SK-N-SH (cell line): ENCODE data around the gene CDHR3. TPM values are rescaled to one million over a fixed set of nuclear protein-coding genes. Genes with fewer than 3 reads are reported as not detected.

Source experiments
- CTCF ChIA-PET: fragments of 300-600, 350-600 bp; formaldehyde crosslinking; extraction: SDS; loops from one replicate; lab custom pipeline; 2021; lab: Yijun Ruan, JAX
- POLR2A ChIA-PET: fragments of 350-600 bp; sonication (Branson Sonifier 250); formaldehyde crosslinking; extraction: SDS; loops from one replicate; lab custom pipeline; 2020; ENCODE audit warnings: antibody characterized with exemption, inconsistent platforms; lab: Yijun Ruan, JAX
- DNase-seq: peaks from one replicate; pipeline ENCODE4 v3.0.0; 2012
- H2AFZ ChIP-seq: fragments of 200-600 bp; sonication (generic); 2 replicates; pipeline ENCODE4 v1.8.1; 2016; ENCODE audit warnings: antibody characterized with exemption, mild to moderate bottlenecking, low read depth
- H3F3A ChIP-seq: fragments of 200-600 bp; sonication (generic); replicated peaks from 2 replicates; pipeline ENCODE3; 2016; ENCODE audit warnings: antibody characterized with exemption, mild to moderate bottlenecking; ENCODE audit not compliant: insufficient read depth
- H3K27ac ChIP-seq, 2 experiments: fragments of 200-500 bp in 1 of 2; fragments of 200-600 bp in 1 of 2; sonication (Bioruptor generic) in 1 of 2; sonication (generic), shearing (Covaris generic) in 1 of 2; 2 replicates each; pipeline versions ENCODE4 v1.5.1 to v1.6.1; 2014 to 2016; ENCODE audit warnings: low read depth in 2 of 2, inconsistent platforms in 1 of 2, low read length in 1 of 2, mild to moderate bottlenecking in 1 of 2, mixed read lengths in 1 of 2
- H3K27me3 ChIP-seq: fragments of 200-600 bp; sonication (generic), shearing (Covaris generic); 2 replicates; pipeline ENCODE4 v1.6.1; 2016; ENCODE audit warnings: mixed run types; ENCODE audit not compliant: insufficient read depth
- H3K36me3 ChIP-seq, 2 experiments: fragments of 200-500 bp in 1 of 2; fragments of 200-600 bp in 1 of 2; sonication (Bioruptor generic) in 1 of 2; sonication (generic) in 1 of 2; replicated peaks in 1 of 2; 2 replicates each; pipeline versions ENCODE3 to v1.5.1; 2014 to 2016; ENCODE audit warnings: low read length in 1 of 2, mild to moderate bottlenecking in 1 of 2; ENCODE audit not compliant: insufficient read depth in 2 of 2, control insufficient read depth in 1 of 2
- H3K4me1 ChIP-seq, 2 experiments: fragments of 200-500 bp in 1 of 2; fragments of 200-600 bp in 1 of 2; sonication (Bioruptor generic) in 1 of 2; sonication (generic), shearing (Covaris generic) in 1 of 2; 2 replicates each; pipeline versions ENCODE4 v1.5.1 to v1.6.1; 2014 to 2016; ENCODE audit warnings: low read depth in 1 of 2, low read length in 1 of 2, mixed run types in 1 of 2; ENCODE audit not compliant: insufficient read depth in 2 of 2, control insufficient read depth in 1 of 2
- H3K4me2 ChIP-seq: fragments of 200-600 bp; sonication (generic), shearing (Covaris generic); 2 replicates; pipeline ENCODE4 v1.6.1; 2017; ENCODE audit warnings: mixed run types
- H3K4me3 ChIP-seq, 2 experiments: fragments of 200-500 bp in 1 of 2; fragments of 200-600 bp in 1 of 2; sonication (Bioruptor generic) in 1 of 2; sonication (generic), shearing (Covaris generic) in 1 of 2; 2 replicates each; pipeline versions ENCODE4 v1.5.1 to v1.8.1; 2014 to 2016; ENCODE audit warnings: low read depth in 2 of 2, inconsistent platforms in 1 of 2, low read length in 1 of 2, mild to moderate bottlenecking in 1 of 2, mixed read lengths in 1 of 2, moderate library complexity in 1 of 2
- H3K79me2 ChIP-seq: fragments of 200-600 bp; sonication (generic); 2 replicates; pipeline ENCODE4 v1.8.1; 2017; ENCODE audit warnings: mild to moderate bottlenecking; ENCODE audit not compliant: insufficient read depth
- H3K9ac ChIP-seq: fragments of 200-600 bp; sonication (generic); 2 replicates; pipeline ENCODE4 v1.6.1; 2017; ENCODE audit warnings: mixed run types
- H3K9me2 ChIP-seq: fragments of 200-600 bp; sonication (generic); 2 replicates; pipeline ENCODE4 v1.6.1; 2017; ENCODE audit warnings: mixed run types
- H3K9me3 ChIP-seq: fragments of 200-600 bp; sonication (generic); 2 replicates; pipeline ENCODE4 v1.6.1; 2017; ENCODE audit warnings: mixed run types, mild to moderate bottlenecking, moderate library complexity
- H4K20me1 ChIP-seq: fragments of 200-600 bp; sonication (generic); 2 replicates; pipeline ENCODE4 v1.6.1; 2017; ENCODE audit warnings: mild to moderate bottlenecking, mixed run types; ENCODE audit not compliant: insufficient read depth
- CHD2 ChIP-seq: fragments of 150-350 bp; IDR thresholded peaks from 2 replicates; pipeline ENCODE4 v1.6.1; 2018; ENCODE audit warnings: low read length; ENCODE audit not compliant: partially characterized antibody
- ELF1 ChIP-seq: IDR thresholded peaks from 2 replicates; pipeline ENCODE4 v1.4.0; 2012
- EP300 ChIP-seq, 2 experiments: IDR thresholded peaks; 2 replicates each; pipeline versions ENCODE4 v1.4.0 to v1.6.1; 2012; ENCODE audit warnings: borderline replicate concordance in 1 of 2, low read depth in 1 of 2, low read length in 1 of 2
- FOSL2 ChIP-seq: IDR thresholded peaks from 2 replicates; pipeline ENCODE4 v1.4.0; 2012; ENCODE audit warnings: low read depth, mild to moderate bottlenecking, moderate library complexity, borderline replicate concordance
- FOXJ3 ChIP-seq: sonication (generic); formaldehyde crosslinking; IDR thresholded peaks from 2 replicates; pipeline ENCODE4 v1.5.1; 2020; ENCODE audit warnings: mild to moderate bottlenecking, missing genetic modification reagents
- FOXM1 ChIP-seq: IDR thresholded peaks from 2 replicates; pipeline ENCODE4 v1.4.0; 2012; ENCODE audit warnings: low read depth, mild to moderate bottlenecking
- GATA2 ChIP-seq: sonication (generic); formaldehyde crosslinking; IDR thresholded peaks from 2 replicates; pipeline ENCODE4 v1.5.0; 2020; ENCODE audit warnings: mild to moderate bottlenecking, missing genetic modification reagents
- MEF2A ChIP-seq: IDR thresholded peaks from 2 replicates; pipeline ENCODE4 v1.4.0; 2012; ENCODE audit warnings: low read depth, borderline replicate concordance
- NRF1 ChIP-seq: IDR thresholded peaks from 2 replicates; pipeline ENCODE4 v1.6.1; 2012; ENCODE audit warnings: low read depth, mild to moderate bottlenecking, low read length
- RFX5 ChIP-seq: IDR thresholded peaks from 2 replicates; pipeline ENCODE4 v1.6.1; 2012; ENCODE audit warnings: mild to moderate bottlenecking, improper control_type of control experiment, low read length
- TAF1 ChIP-seq: IDR thresholded peaks from 2 replicates; pipeline ENCODE4 v1.6.1; 2012; ENCODE audit warnings: low read depth, mild to moderate bottlenecking, low read length, moderate library complexity, borderline replicate concordance
- TEAD4 ChIP-seq: IDR thresholded peaks from 2 replicates; pipeline ENCODE4 v1.4.0; 2012; ENCODE audit warnings: mild to moderate bottlenecking, borderline replicate concordance; ENCODE audit not compliant: insufficient read depth
- WGBS: methylation state at CpG from one replicate; pipeline ENCODE4 v1.1.6; 2017; ENCODE audit warnings: low lambda C conversion rate; 5-methylcytosine and 5-hydroxymethylcytosine counted together
- polyA plus RNA-seq, 3 experiments: library from polyadenylated mRNA; depleted of rRNA; stranded (reverse); fragments of >200 nt; gene quantifications; 2 replicates each; pipeline ENCODE4 v1.2.3, GENCODE V29; 2012
- TF ChIP-seq, protein P1 (sequence below): IDR thresholded peaks from 2 replicates; pipeline ENCODE4 v1.6.1; 2012; ENCODE audit warnings: mild to moderate bottlenecking, low read depth, low read length, moderate library complexity
- TF ChIP-seq, protein P2 (sequence below): IDR thresholded peaks from 2 replicates; pipeline ENCODE4 v1.4.0; 2012; ENCODE audit warnings: low read depth, borderline replicate concordance
- TF ChIP-seq, protein P3 (sequence below): IDR thresholded peaks from 2 replicates; pipeline ENCODE4; 2012
- TF ChIP-seq, protein P4 (sequence below): IDR thresholded peaks from 2 replicates; pipeline ENCODE4 v1.4.0; 2012; ENCODE audit warnings: low read depth, borderline replicate concordance

The CDHR3 gene
- polyA plus RNA-seq, 1 of the 3 experiments (the other 2 are of a cell fraction), result 7.5 TPM

DNA sequence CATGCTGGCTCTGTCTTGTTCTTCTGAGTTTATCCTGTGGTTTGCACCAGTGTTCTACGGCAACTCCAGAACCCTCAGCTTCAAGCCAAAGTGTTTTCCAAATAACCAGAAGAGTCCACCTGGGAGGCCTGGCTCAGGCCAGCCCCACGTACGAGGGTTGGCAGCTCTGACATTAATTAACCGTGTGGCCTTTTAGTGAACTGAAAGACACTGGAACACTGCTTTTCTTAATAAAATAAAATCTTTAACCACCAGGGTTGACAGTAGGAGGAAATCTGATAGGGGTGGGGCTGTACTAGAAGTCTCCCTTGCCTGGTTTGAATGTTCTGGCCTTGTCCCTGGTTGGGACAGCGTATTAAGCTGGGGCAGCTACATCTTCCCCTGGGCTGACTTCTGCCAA lies 84.1 kb downstream of the CDHR3 start (continued):
- TF ChIP-seq, protein P1, sequence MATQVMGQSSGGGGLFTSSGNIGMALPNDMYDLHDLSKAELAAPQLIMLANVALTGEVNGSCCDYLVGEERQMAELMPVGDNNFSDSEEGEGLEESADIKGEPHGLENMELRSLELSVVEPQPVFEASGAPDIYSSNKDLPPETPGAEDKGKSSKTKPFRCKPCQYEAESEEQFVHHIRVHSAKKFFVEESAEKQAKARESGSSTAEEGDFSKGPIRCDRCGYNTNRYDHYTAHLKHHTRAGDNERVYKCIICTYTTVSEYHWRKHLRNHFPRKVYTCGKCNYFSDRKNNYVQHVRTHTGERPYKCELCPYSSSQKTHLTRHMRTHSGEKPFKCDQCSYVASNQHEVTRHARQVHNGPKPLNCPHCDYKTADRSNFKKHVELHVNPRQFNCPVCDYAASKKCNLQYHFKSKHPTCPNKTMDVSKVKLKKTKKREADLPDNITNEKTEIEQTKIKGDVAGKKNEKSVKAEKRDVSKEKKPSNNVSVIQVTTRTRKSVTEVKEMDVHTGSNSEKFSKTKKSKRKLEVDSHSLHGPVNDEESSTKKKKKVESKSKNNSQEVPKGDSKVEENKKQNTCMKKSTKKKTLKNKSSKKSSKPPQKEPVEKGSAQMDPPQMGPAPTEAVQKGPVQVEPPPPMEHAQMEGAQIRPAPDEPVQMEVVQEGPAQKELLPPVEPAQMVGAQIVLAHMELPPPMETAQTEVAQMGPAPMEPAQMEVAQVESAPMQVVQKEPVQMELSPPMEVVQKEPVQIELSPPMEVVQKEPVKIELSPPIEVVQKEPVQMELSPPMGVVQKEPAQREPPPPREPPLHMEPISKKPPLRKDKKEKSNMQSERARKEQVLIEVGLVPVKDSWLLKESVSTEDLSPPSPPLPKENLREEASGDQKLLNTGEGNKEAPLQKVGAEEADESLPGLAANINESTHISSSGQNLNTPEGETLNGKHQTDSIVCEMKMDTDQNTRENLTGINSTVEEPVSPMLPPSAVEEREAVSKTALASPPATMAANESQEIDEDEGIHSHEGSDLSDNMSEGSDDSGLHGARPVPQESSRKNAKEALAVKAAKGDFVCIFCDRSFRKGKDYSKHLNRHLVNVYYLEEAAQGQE, result no peak
- TF ChIP-seq GATA2 (CRISPR knock-in tag) (no peak), EP300 (IDR thresholded peaks at IDR 0.05; ENCODE audit: borderline replicate concordance in 1 of 2, low read depth in 1 of 2, low read length in 1 of 2) (no peak)
- TF ChIP-seq, protein P2, sequence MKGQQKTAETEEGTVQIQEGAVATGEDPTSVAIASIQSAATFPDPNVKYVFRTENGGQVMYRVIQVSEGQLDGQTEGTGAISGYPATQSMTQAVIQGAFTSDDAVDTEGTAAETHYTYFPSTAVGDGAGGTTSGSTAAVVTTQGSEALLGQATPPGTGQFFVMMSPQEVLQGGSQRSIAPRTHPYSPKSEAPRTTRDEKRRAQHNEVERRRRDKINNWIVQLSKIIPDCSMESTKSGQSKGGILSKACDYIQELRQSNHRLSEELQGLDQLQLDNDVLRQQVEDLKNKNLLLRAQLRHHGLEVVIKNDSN, result no peak

DNA sequence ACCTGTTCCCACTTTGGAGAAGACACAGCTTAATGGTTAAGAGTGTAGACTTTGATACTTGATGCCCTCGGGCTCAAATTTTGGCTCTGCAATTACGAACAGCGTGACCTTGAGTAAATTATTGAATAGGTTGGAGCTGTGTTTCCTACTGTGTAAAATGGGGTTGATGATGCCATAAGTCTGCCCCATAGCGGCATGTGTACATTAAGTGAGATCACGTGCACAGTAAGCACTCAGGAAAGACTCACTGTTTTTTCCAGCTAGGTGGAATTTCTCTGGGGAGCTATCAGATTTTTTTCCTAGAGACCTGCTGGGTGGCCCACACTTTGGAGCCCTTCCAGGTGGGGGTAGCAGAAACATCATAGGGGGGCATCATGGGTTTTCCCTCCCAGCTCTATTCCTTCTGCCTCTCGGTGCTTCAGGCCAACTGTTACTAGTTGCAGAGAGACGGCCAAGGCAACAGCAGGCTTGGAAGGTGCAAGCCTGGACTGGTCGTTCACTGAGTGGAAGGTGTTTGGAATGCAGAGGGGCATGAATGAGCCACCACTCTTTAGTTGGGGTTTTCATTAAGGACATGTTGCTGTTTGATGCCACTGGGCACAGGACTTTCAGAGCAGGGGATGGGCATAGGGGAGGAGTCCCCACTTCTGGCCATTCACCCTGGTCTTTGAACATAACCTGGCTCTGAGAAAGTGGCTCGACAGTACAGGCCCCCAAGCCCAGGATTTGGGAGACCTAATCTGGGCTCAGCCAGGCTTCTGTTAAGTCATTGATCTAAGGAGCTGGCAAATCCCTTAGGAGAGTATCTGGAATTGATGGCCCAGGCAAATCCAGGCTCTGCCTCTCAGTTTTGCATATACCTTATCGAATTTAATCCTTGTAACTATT lies 85.0 kb downstream of the CDHR3 start:
- H3K9me3 ChIP-seq, result no peaks in the 10 kb centered on the region
- H2AFZ ChIP-seq, result no peak overlapping the region
- H3K79me2 ChIP-seq, result no peaks in the 10 kb centered on the region
- no peak overlapping the region for H3K4me2 ChIP-seq
- H3K4me3 ChIP-seq, result no peak overlapping the region
- 84% methylated on average over 10 of the region's 10 CpGs for WGBS
- H3K9me2 ChIP-seq, result no peaks in the 10 kb centered on the region
- H3K27me3 ChIP-seq, result no peaks in the 10 kb centered on the region
- H3K27ac ChIP-seq, result no peak overlapping the region
- H3K4me1 ChIP-seq, result peaks cover 3 to 25% of the 10 kb centered on the region in 2 experiments; a peak in 1 of 4 replicates
- ChIA-PET CTCF (interaction anchor here (0.8 to 13.6 kb wide), 12 partner anchors 9 to 396 kb away, joined by 3 to 356 read pairs (median 5); no protein-coding TSS in a partner anchor), POLR2A (interaction anchor here (0.6 to 1.9 kb wide), 3 partner anchors 10 to 529 kb away, joined by 3 read pairs; partner anchors contain the start of gene SYPL1)
- peaks cover 7% of the 10 kb centered on the region for H3F3A ChIP-seq
- no peak for DNase-seq
- H3K36me3 ChIP-seq, result no peaks in the 10 kb centered on the region
- H4K20me1 ChIP-seq, result no peaks in the 10 kb centered on the region
- TF ChIP-seq MEF2A (no peak), ELF1 (no peak), RFX5 (no peak), FOXM1 (no peak), NRF1 (no peak), TEAD4 (no peak), TAF1 (no peak), FOSL2 (no peak), FOXJ3 (CRISPR knock-in tag) (no peak), CHD2 (no peak)
- TF ChIP-seq, protein P3, sequence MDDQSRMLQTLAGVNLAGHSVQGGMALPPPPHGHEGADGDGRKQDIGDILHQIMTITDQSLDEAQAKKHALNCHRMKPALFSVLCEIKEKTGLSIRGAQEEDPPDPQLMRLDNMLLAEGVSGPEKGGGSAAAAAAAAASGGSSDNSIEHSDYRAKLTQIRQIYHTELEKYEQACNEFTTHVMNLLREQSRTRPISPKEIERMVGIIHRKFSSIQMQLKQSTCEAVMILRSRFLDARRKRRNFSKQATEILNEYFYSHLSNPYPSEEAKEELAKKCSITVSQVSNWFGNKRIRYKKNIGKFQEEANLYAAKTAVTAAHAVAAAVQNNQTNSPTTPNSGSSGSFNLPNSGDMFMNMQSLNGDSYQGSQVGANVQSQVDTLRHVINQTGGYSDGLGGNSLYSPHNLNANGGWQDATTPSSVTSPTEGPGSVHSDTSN, result no peak
- TF ChIP-seq, protein P4, sequence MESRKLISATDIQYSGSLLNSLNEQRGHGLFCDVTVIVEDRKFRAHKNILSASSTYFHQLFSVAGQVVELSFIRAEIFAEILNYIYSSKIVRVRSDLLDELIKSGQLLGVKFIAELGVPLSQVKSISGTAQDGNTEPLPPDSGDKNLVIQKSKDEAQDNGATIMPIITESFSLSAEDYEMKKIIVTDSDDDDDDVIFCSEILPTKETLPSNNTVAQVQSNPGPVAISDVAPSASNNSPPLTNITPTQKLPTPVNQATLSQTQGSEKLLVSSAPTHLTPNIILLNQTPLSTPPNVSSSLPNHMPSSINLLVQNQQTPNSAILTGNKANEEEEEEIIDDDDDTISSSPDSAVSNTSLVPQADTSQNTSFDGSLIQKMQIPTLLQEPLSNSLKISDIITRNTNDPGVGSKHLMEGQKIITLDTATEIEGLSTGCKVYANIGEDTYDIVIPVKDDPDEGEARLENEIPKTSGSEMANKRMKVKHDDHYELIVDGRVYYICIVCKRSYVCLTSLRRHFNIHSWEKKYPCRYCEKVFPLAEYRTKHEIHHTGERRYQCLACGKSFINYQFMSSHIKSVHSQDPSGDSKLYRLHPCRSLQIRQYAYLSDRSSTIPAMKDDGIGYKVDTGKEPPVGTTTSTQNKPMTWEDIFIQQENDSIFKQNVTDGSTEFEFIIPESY, result no peak
- TF ChIP-seq, all 33 proteins: peak for 0
- H3K9ac ChIP-seq, result no peak overlapping the region
